ENCODE measurements around the gene FKBP1C.

Gene FKBP1C

GRCh38 chr6:63245420-63245819 is 34.2 kb downstream of the FKBP1C start:
- no peak for DNase-seq (ENCODE audit: extremely low read depth, low read depth)
- TF ChIP-seq CTCF (IDR thresholded peaks at IDR 0.05; ENCODE audit: low read depth, low read length) = no peak

DNA sequence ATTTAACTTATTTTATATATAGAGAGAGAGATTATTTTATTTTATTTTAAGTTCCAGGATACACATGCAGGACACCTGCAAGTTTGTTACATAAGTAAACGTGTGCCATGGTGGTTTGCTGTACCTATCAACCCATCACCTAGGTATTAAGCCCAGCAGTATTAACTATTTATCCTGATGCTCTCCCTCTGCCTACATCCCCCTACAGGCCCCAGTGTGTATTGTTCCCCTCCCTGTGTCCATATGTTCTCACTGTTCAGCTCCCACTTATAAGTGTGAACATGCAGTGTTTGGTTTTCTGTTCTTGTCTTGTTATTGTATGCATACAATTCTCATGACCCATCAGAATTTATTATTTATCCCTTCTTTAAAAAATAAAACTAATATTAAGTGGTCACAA is 34.6 kb downstream of the FKBP1C start:
- no peak for DNase-seq (ENCODE audit: extremely low read depth, low read depth)
- no peak for TF ChIP-seq CTCF (IDR thresholded peaks at IDR 0.05; ENCODE audit: low read depth, low read length)

DNA sequence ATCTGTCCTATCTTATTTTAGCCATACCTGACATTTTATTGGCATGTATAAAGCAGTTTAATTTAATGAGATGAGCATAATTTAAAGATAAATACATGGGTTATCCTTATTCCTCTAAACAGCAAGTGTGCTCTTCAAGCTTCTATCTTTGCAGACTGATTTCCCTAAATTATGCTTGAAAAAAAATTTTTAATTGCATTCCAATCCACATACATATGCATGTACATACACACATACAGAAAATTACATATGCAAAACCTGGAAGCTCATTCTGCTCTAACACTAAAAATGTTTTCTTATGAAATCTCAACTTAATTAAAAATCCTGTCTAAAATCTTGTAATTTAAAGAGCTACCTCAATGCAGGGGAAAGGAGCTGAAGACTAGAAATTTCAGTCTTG is 35.3 kb downstream of the FKBP1C start:
- TF ChIP-seq CTCF (IDR thresholded peaks at IDR 0.05; ENCODE audit: low read depth, low read length) = no peak
- DNase-seq (ENCODE audit: extremely low read depth, low read depth) = no peak

- DNase-seq (ENCODE audit: extremely low read depth, low read depth) = no peak
- TF ChIP-seq CTCF (IDR thresholded peaks at IDR 0.05; ENCODE audit: low read depth, low read length) = no peak
Measured at GRCh38 chr6:63249875-63250482, 38.7 kb downstream of the FKBP1C start.

DNA sequence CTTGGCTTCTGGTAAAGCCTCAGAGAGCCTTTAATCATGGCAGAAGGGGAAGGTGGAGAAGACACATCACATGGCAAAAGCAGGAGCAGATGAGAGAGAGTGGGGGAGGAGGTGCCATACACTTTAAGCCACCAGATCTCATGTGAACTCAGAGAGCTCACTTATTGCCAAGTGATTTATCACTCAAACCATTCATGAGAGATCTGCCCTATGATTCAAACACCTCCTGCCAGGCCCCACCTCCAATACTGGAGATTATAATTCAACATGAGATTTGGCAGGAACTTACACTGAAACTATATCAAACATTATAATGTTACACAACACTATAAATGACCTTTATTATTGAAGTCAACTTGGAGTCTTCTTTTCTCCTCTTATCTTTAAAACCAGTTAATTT is 47.9 kb downstream of the FKBP1C start:
- DNase-seq (ENCODE audit: extremely low read depth, low read depth) = no peak
- TF ChIP-seq CTCF (IDR thresholded peaks at IDR 0.05; ENCODE audit: low read depth, low read length) = no peak

GRCh38 chr6:63261820-63262219 is 50.6 kb downstream of the FKBP1C start:
- TF ChIP-seq CTCF (IDR thresholded peaks at IDR 0.05; ENCODE audit: low read depth, low read length) = no peak

More at GRCh38 chr6:63261820-63262219, 50.6 kb downstream of the FKBP1C start:
- no peak for DNase-seq (ENCODE audit: extremely low read depth, low read depth)

All from AG09319 (cell line).